Iris pigment epithelial cell (primary cell): ENCODE measurements around the gene KATNIP.

ENCODE experiments used
- DNase-seq: peaks from one replicate; pipeline ENCODE4 v3.0.0-alpha.2; 2011; ENCODE audit warnings: low read depth

Gene KATNIP

DNA sequence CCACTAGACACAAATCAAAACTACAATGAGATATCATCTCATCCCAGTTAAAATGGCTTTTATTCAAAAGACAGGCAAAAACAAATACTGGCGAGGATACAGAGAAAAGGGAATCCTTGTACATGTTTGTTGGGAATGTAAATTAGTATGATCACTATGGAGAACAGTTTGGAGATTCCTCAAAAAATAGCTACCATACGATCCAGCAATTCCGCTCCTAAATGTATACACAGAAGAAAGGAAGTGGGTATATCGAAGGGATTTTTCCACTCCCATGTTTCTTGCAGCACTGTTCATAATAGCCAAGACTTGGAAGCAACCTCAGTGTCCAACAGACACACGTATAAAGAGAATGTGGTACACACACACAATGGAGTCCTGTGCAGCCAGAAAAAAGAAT lies 35.3 kb downstream of the KATNIP start:
- no peak for DNase-seq

- DNase-seq: no peak
These were observed 36.8 kb downstream of the KATNIP start for GRCh38 chr16:27586711-27587110.

- DNase-seq: no peak
These were observed 38.1 kb downstream of the KATNIP start for GRCh38 chr16:27588057-27588456.

GRCh38 chr16:27591837-27592236 lies 41.9 kb downstream of the KATNIP start:
- no peak for DNase-seq

- no peak for DNase-seq
These were observed 45.5 kb downstream of the KATNIP start for GRCh38 chr16:27595475-27595874.

DNA sequence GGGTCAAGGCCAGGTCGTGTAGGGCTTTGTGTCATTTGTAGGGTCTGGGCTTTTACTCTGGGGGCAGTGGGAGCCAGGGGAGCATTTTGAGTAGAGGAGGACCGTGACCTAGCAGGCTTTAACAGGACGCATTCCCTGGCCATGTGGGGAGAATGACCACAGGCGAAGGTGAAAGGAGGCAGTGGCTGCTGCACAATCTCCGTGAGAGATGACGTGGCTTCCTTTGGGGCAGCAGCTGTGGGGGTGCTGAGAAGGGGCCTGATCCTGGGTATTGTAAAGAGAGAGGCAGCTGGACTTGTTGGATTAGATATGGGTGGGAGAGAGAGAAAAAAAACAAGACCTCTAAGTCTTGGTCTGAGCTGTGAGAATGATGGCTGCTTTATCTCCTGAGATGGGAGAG lies 46.0 kb downstream of the KATNIP start:
- DNase-seq: peak; percentile 32

DNA sequence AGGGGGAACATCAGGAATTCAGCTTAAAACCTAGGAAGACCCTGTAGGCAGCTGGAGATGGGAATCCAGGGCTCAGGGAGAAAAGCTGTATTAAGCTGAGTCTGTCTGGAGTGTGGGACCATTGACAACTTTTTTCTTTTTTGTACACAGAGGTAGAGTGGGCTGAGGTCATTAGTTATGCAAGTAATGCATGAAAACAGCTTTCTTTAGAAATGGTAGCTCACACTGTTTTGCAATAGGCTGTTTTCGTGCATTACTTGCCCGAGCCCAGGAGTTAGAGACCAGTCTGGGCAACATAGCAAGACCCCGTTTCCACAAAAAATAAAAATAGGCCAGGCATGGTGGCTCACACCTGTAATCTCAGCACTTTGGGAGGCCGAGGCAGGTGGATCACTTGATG lies 46.5 kb downstream of the KATNIP start:
- DNase-seq: peak; percentile 46

DNA sequence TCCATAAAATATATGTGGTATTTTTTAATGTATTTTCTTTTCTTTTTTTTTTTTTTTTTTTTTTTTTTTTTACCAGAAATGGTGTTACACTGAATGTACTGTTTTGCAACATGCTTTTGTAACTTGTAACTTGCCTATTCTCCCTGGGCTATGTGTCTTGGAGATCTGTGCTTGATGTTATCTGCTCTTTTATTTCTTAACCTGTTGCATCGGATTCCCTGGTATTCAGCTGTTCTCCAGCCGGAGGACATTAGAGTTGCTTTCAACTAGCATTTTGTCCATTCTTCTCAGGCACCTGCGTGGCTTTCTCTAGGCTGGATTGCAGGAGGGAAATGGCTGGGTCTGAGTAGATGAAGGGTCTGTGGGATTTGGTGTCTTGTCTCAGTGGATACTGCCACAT lies 47.4 kb downstream of the KATNIP start:
- no peak for DNase-seq

DNA sequence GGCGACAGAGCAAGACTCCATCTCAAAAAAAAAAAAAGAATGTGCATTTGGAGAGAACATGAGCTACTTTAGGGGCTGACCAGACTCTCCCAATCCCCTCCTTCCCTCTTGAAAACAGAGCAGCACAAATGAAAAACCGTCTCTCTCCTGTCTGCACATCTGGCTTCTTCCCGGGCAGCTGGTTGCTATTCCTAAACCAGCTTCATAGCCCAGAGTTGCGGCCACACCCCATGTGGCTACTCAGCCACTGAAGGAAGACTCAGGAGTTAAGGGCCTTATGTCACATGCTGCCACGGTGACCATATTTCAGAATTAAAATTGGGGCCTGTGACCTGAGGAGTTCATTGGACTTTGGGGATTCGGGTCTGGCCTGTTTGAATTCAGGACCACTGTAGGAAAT lies 48.3 kb downstream of the KATNIP start:
- DNase-seq: no peak

- no peak for DNase-seq
These were observed 49.1 kb downstream of the KATNIP start for GRCh38 chr16:27598931-27599565.

GRCh38 chr16:27599606-27600005 lies 49.7 kb downstream of the KATNIP start:
- no peak for DNase-seq
